IPS-20b (cell line): Measurements from ENCODE around the gene HNF1B.

Experiments
- H3K27ac ChIP-seq: one replicate; pipeline ENCODE4 v1.5.1; 2013; ENCODE audit warnings: low read length
- H3K27me3 ChIP-seq: 2 replicates; pipeline ENCODE4 v1.6.1; 2013; ENCODE audit warnings: mild to moderate bottlenecking, low read length, inconsistent platforms; ENCODE audit not compliant: insufficient read depth
- H3K36me3 ChIP-seq: 2 replicates; pipeline ENCODE4 v1.6.1; 2013; ENCODE audit warnings: low read depth, mild to moderate bottlenecking, inconsistent platforms, low read length, moderate library complexity; ENCODE audit not compliant: insufficient read depth
- H3K4me1 ChIP-seq: 2 replicates; pipeline ENCODE4 v1.6.1; 2013; ENCODE audit warnings: mild to moderate bottlenecking, control low read depth, inconsistent platforms, low read length, moderate library complexity; ENCODE audit not compliant: insufficient read depth
- H3K4me3 ChIP-seq: 2 replicates; pipeline ENCODE4 v1.5.1; 2013; ENCODE audit warnings: mild to moderate bottlenecking, low read length, inconsistent platforms
- H3K9ac ChIP-seq: 2 replicates; pipeline ENCODE4 v1.6.1; 2013; ENCODE audit warnings: low read depth, mild to moderate bottlenecking, inconsistent platforms, low read length, moderate library complexity
- H3K9me3 ChIP-seq: 2 replicates; pipeline ENCODE4 v1.6.1; 2013; ENCODE audit warnings: mild to moderate bottlenecking, low read depth, low read length, inconsistent platforms; ENCODE audit not compliant: insufficient read depth

Gene HNF1B

DNA sequence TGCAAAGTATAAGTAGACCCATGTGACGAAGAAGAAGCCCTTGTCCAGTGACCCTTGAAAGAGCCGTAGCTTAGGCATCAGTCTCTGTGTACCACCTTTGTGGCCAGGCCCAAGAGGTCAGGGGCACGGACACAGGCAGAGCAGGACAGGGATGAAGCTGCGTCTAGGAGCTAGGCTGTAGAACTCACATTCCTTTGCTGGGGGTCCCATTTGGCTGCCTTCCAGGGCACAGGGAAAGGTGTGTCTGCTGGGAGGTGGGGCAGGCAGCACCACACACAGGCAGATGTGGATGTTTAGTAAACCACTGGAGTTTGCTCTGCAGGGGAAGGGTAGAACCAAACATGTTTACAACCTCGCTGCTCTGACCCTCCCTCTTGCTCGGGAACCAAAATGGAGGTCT lies 33.7 kb downstream of the HNF1B start:
- H3K9me3 ChIP-seq, result no peaks in the 10 kb centered on the region
- H3K27ac ChIP-seq, result no peak overlapping the region
- no peaks in the 10 kb centered on the region for H3K36me3 ChIP-seq
- peaks cover 9% of the 10 kb centered on the region; the same call in 1 of the 2 replicates for H3K4me1 ChIP-seq
- H3K27me3 ChIP-seq, result no peaks in the 10 kb centered on the region
- no peak overlapping the region for H3K4me3 ChIP-seq
- H3K9ac ChIP-seq, result peak overlapping the region; percentile 23; the same call in 1 of the 2 replicates

DNA sequence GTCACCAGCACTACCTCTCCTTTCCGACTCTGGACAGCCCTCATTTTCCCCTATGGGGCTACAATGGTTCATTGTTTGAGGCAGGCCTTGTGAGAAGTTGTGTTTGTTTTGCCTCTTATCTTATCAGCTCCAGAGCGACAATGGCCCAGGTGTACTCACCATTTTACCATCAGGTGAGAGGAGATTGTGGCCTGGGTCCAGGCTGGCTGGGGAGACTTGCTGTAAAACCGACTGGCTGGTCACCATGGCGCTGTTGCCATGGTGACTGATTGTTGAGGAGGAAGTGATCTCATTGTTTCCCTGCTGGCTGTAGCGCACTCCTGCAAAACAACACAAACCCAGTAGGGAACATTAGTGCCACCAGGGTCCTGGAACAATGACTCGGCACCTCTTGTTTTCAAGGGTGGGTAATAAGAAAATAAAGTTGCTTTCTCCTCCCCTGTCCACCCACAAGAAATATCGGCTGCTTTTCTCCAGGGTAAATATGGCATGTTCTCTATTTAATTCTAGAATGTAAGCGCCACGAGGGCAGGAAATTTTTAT lies 34.4 kb downstream of the HNF1B start:
- H3K27ac ChIP-seq, result peak overlapping the region; percentile 31

DNA sequence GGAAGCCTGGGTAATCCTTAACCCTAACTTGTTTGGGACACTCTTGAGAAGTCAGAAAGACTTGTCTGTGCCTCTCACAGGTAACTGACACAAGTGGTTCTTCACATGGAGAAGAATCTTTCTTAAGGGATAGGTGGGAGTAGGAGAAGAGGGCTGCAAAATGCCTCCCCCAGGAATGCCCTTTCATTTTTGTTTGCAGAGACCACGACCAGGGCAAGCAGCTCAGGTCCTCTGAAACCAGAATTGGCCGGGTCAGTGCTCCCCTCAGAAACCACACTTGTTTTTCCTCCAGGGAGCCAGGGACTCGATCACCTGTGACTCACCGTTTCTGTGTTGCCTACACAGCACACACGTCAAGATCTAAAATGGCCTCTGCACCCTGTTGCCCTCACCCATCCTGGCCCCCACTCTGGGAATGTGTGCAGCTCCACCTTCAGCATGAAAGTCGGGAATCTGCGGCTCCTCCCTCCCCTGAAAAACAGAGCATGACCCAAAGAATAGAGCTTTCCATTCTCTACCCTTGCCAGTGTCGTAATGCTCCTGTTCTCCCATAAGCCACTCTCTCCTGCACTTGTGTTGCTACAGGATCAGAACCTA lies 36.1 kb downstream of the HNF1B start:
- Histone ChIP-seq H3K9ac (no peak overlapping the region), H3K4me1 (peaks cover 3% of the 10 kb centered on the region; the same call in 1 of the 2 replicates), H3K36me3 (no peaks in the 10 kb centered on the region), H3K27me3 (no peaks in the 10 kb centered on the region; the same call in 1 of the 2 replicates), H3K9me3 (no peaks in the 10 kb centered on the region), H3K27ac (no peak overlapping the region), H3K4me3 (no peak overlapping the region)

More for the DNA sequence above, 34.4 kb downstream of the HNF1B start:
- Histone ChIP-seq H3K4me3 (no peak overlapping the region; the same call in 1 of the 2 replicates), H3K36me3 (no peaks in the 10 kb centered on the region), H3K9ac (peak overlapping the region; percentile 23; the same call in 1 of the 2 replicates), H3K4me1 (peaks cover 9% of the 10 kb centered on the region; the same call in 1 of the 2 replicates), H3K9me3 (no peaks in the 10 kb centered on the region), H3K27me3 (no peaks in the 10 kb centered on the region)

DNA sequence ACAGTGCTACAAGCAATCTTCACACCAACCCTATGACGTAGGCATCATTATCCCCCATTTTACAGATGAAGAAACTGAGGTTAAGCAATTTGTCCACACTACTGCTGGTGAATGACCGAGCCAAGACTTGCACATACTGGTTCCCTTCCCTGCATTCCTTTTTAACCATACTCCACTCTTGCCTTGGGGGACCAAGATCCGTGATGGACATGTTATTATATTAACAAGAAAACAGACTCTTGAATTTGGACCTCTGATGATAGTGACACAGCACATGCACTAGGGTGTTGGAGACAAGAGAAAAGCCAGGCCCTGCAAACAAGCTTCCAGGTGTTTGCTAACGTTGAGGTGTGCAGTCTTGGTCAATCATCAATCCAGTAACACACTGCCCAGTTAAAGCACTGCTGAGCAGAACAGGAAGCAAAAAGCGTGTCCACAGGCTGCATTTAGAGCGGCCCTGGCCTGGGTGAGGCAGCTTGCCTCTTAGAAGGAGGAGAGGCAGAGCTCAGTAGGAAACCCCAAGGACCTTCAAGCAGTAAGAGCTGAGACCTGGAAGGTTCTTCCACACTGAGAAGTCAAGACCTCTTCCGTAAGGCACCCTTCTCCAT lies 36.7 kb downstream of the HNF1B start:
- Histone ChIP-seq H3K36me3 (no peaks in the 10 kb centered on the region), H3K9ac (no peak overlapping the region), H3K4me1 (peaks cover 3% of the 10 kb centered on the region; the same call in 1 of the 2 replicates), H3K4me3 (no peak overlapping the region), H3K27me3 (no peaks in the 10 kb centered on the region; the same call in 1 of the 2 replicates), H3K27ac (no peak overlapping the region), H3K9me3 (no peaks in the 10 kb centered on the region)

DNA sequence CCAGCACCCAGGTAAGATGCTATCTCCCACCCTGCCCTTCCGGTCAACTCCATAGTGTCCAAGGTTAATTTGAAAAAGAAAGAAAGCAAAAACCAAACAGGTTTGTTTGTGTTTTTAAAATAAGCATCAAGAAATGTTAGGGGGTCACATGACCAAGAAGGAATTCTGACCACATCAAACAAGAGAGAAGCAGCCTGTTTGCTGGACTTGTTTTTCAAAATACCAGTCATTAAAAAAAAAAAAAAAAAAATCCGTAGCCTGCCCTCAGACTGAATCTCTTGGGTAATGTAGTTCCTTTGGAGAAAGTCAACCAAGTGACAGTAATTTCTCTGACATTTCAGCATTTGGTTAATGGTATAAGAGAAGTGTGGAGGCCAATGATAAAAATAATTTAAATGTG lies 38.4 kb downstream of the HNF1B start:
- H3K4me3 ChIP-seq, result no peak overlapping the region
- no peak overlapping the region for H3K27ac ChIP-seq
- peaks cover 3% of the 10 kb centered on the region; the same call in 1 of the 2 replicates for H3K4me1 ChIP-seq
- no peaks in the 10 kb centered on the region for H3K36me3 ChIP-seq
- no peaks in the 10 kb centered on the region for H3K9me3 ChIP-seq
- no peaks in the 10 kb centered on the region; the same call in 1 of the 2 replicates for H3K27me3 ChIP-seq
- H3K9ac ChIP-seq, result no peak overlapping the region

DNA sequence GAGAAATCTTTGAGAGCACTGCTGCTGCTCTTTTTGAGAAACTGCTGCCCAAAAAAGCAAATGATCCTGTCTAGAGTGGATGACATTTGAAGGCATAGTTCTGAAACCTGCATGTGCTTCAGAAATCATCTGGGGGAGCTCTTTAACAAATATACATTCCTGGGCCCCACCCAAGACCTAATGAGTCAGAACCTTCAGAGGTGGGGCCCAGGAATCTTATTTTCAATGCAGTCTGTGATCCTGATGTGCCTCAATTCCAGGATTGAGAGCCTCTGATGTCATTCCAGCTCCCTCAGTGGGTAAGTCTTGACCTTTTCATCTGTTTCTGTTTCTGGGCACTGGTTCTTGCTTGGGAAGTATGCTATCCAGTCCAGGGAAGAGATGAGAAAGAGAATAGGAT lies 42.3 kb downstream of the HNF1B start:
- H3K36me3 ChIP-seq, result no peaks in the 10 kb centered on the region
- H3K4me1 ChIP-seq, result no peaks in the 10 kb centered on the region
- H3K27me3 ChIP-seq, result no peaks in the 10 kb centered on the region; the same call in 1 of the 2 replicates
- H3K27ac ChIP-seq, result no peak overlapping the region
- no peak overlapping the region for H3K9ac ChIP-seq
- H3K9me3 ChIP-seq, result no peaks in the 10 kb centered on the region
- H3K4me3 ChIP-seq, result no peak overlapping the region

DNA sequence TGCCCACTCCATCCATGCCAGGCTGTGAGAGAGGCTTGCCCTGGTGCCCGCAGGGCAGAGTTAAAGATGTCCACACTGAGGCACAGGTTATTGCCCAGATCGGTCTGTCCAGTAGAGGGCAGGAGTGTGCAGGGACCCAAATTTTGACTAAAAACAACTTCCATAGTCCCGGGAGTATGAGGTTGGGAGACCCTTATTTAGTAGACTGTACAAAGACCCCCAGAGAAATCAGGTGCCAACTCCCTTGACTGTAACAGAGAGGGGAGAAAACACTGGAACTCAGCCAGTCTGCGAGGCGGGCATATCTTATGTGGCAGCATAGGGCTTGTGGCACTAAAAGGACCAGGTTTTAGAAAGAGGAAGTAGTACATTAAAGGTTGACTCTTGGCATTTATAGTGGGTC lies 43.4 kb downstream of the HNF1B start:
- Histone ChIP-seq H3K9me3 (no peaks in the 10 kb centered on the region), H3K36me3 (no peaks in the 10 kb centered on the region), H3K27ac (no peak overlapping the region), H3K27me3 (no peaks in the 10 kb centered on the region; the same call in 1 of the 2 replicates), H3K9ac (no peak overlapping the region), H3K4me3 (no peak overlapping the region), H3K4me1 (no peaks in the 10 kb centered on the region)

DNA sequence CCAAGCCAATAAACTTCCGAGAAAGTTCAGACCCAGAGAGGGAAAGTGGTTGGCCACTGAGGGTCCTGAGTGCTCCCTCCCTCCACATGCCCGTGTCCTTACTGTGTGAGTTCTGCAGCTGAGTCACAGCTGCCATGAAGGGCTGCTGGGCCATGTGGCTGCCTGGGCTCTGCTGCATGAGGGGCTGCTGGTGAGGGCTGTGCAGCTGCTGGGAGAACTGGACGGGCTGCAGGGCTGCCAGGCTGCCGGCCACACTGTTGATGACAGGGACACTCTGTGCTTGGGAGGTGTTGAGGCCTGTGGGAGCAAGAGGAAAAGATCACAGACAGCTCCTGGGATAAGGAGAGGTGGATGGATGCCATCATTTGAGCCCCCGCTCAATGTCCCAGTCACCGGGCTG lies 44.0 kb downstream of the HNF1B start:
- H3K9me3 ChIP-seq, result no peaks in the 10 kb centered on the region
- no peaks in the 10 kb centered on the region; the same call in 1 of the 2 replicates for H3K27me3 ChIP-seq
- H3K9ac ChIP-seq, result no peak overlapping the region
- H3K36me3 ChIP-seq, result no peaks in the 10 kb centered on the region
- no peak overlapping the region for H3K27ac ChIP-seq
- H3K4me3 ChIP-seq, result no peak overlapping the region
- H3K4me1 ChIP-seq, result no peaks in the 10 kb centered on the region

DNA sequence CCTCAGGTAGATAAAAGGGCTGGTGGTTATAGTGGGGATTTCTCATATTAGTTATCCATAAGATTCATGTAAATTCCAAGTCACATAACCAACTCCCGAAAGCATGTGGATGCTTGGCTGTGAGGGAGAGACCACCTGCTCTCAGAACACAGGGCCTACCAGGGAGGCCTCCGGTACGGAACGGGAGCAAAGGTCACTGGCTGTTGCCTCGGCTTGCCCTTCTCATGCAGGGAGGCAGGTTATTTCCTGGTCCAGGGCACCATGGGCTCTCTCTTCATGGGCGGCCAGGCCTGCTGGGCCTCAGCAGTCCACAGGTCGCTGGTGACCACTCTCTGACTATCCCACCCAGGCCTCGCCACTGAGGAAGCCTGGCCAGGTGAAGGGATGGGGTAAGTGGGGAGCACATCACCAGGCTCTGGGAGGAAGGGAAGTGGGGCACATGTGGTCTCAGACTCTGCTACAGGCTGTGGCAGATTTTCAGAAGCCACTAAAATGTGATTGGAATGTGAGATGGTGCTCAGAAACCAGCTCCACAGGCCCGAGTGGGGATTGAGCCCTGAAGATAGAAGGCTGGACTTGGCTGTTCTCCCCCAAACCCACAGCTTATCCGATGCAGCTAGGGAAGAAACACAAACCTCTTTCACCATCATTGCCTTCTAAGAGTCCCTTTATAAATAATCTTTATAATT lies 45.4 kb downstream of the HNF1B start:
- H3K27ac ChIP-seq, result no peak overlapping the region
- no peaks in the 10 kb centered on the region; the same call in 1 of the 2 replicates for H3K27me3 ChIP-seq
- no peaks in the 10 kb centered on the region for H3K36me3 ChIP-seq
- H3K4me3 ChIP-seq, result no peak overlapping the region
- H3K9ac ChIP-seq, result no peak overlapping the region
- peaks cover 13% of the 10 kb centered on the region for H3K9me3 ChIP-seq
- H3K4me1 ChIP-seq, result no peaks in the 10 kb centered on the region

DNA sequence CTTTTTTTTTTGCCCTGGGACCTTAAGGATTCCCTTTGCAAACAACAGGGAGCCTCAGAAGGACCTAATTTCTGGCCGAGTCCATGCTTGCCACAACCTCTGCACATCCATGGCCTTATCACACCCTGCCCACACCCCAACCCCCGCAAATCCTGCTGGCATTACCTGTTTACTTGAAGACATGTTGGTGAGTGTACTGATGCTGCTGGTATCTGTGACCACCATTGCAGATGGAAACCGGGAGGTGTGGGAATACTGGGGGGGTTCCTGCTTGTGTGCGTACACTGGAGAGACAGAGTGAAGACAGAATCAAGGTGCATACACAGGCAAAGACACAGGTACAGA lies 46.0 kb downstream of the HNF1B start:
- no peak overlapping the region for H3K27ac ChIP-seq
- no peaks in the 10 kb centered on the region; the same call in 1 of the 2 replicates for H3K27me3 ChIP-seq
- H3K4me1 ChIP-seq, result no peaks in the 10 kb centered on the region
- no peak overlapping the region for H3K4me3 ChIP-seq
- peaks cover 14% of the 10 kb centered on the region for H3K9me3 ChIP-seq
- H3K9ac ChIP-seq, result no peak overlapping the region
- no peaks in the 10 kb centered on the region for H3K36me3 ChIP-seq

DNA sequence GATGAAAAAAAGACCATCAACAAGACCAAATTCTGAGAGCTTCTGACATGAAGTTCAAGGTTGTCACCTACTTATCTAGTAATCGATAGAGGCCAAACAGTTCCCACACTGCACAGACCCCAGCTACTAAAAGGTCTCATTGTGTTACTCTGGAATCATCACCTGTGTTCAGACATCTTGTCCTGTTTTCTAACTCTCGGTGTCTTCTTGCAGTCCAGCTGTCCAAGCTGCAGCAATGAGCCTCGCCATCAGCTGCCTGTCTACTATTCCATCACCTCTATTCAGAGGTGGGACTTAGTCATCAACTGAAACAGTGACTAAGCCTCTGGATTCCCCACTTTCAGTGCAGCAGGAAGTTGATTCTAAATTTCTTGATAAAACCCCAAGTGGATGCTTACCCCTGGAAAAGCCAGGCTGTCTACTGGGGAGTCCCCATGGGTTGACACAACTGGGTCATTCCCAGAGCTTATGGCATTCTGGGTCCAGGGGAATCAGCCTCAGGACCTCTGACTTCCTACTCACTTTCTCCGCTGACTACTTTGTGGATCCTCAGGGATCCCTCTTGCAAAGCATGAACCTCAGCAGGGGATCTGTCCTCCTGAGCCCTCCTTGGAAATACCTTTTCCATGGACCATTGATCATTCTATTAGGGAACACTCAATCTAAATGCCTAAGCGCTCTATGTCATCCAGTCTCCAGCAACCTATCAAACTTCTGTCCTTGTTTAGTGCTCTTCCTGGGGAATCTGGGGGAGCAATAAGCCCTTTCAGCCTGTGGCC lies 46.5 kb downstream of the HNF1B start:
- H3K27ac ChIP-seq, result no peak overlapping the region
- no peaks in the 10 kb centered on the region for H3K36me3 ChIP-seq
- H3K4me3 ChIP-seq, result no peak overlapping the region
- H3K4me1 ChIP-seq, result no peaks in the 10 kb centered on the region
- peaks cover 14% of the 10 kb centered on the region for H3K9me3 ChIP-seq
- H3K27me3 ChIP-seq, result no peaks in the 10 kb centered on the region
- H3K9ac ChIP-seq, result no peak overlapping the region
